Forelimb muscle (tissue), 1 donor: Measurements from ENCODE around the gene IKBKG. TPM values are rescaled to one million over a fixed set of nuclear protein-coding genes. Genes with fewer than 3 reads are reported as not detected.
"Not testable (repeated sequence)": the region's sequence is repeated elsewhere in the genome, so short reads cannot be mapped to it uniquely, and the experiment has no call there.

ENCODE experiments used
- DNase-seq: peaks from one replicate; pipeline ENCODE4 v3.0.0-alpha.2; 2013; ENCODE audit warnings: low read depth
- polyA plus RNA-seq: library from polyadenylated mRNA; unstranded; fragments of 120-200 nt; gene quantifications from one replicate; pipeline ENCODE4 v1.2.1, GENCODE V29; 2013; ENCODE audit not compliant: insufficient read length

IKBKG gene
- polyA plus RNA-seq, 1 donor = 12.2 TPM

GRCh38 chrX:154525606-154526490 lies 21.6 kb upstream of the IKBKG start:
- no peak for DNase-seq

GRCh38 chrX:154526901-154527675 lies 20.3 kb upstream of the IKBKG start:
- DNase-seq = no peak

- no peak for DNase-seq
Measured at GRCh38 chrX:154529206-154529612, 18.2 kb upstream of the IKBKG start.

GRCh38 chrX:154530286-154530685 lies 17.1 kb upstream of the IKBKG start:
- DNase-seq = no peak

- no peak for DNase-seq
Measured at GRCh38 chrX:154531626-154532025, 15.8 kb upstream of the IKBKG start.

- DNase-seq = no peak
Measured at GRCh38 chrX:154532690-154533089, 14.7 kb upstream of the IKBKG start.

- DNase-seq = no peak
Measured at GRCh38 chrX:154534526-154535322, 12.7 kb upstream of the IKBKG start.

GRCh38 chrX:154535892-154536291 lies 11.5 kb upstream of the IKBKG start:
- no peak for DNase-seq

- no peak for DNase-seq
Measured at GRCh38 chrX:154539077-154539476, 8.3 kb upstream of the IKBKG start.

- not testable (repeated sequence) for DNase-seq
Measured at GRCh38 chrX:154540365-154540764, 7.1 kb upstream of the IKBKG start.

GRCh38 chrX:154540897-154541535 lies 6.4 kb upstream of the IKBKG start:
- DNase-seq = no peak

- DNase-seq = no peak
Measured at GRCh38 chrX:154541589-154541895, 5.9 kb upstream of the IKBKG start.

GRCh38 chrX:154541896-154542722 lies 5.3 kb upstream of the IKBKG start:
- DNase-seq = no peak

GRCh38 chrX:154542723-154543424 lies 4.5 kb upstream of the IKBKG start:
- DNase-seq = no peak

GRCh38 chrX:154545673-154546274 lies 1.6 kb upstream of the IKBKG start:
- no peak for DNase-seq

- no peak for DNase-seq
Measured at GRCh38 chrX:154546354-154547244, 821 bp upstream of the IKBKG start, which contains the start of gene G6PD. TSS of gene G6PD (minus strand) at chrX:154546846. CDS start at chrX:154546155, 691 bp downstream.

GRCh38 chrX:154548028-154548316 lies 552 bp downstream of the IKBKG start:
- DNase-seq = no peak

- DNase-seq = no peak
Measured at GRCh38 chrX:154549766-154550165, 2.3 kb downstream of the IKBKG start.
